IPS-15b (cell line): Measurements from ENCODE around the gene MFRP.

Source experiments
- H3K27me3 ChIP-seq: one replicate; pipeline ENCODE4 v1.6.1; 2013; ENCODE audit warnings: low read length; ENCODE audit not compliant: control insufficient read depth, insufficient read depth
- H3K36me3 ChIP-seq: one replicate; pipeline ENCODE4 v1.6.1; 2013; ENCODE audit warnings: low read length; ENCODE audit not compliant: control insufficient read depth, insufficient read depth
- H3K4me1 ChIP-seq: one replicate; pipeline ENCODE4 v1.6.1; 2013; ENCODE audit warnings: mild to moderate bottlenecking, low read length; ENCODE audit not compliant: control insufficient read depth, insufficient read depth
- H3K4me3 ChIP-seq: one replicate; pipeline ENCODE4 v1.5.1; 2013; ENCODE audit warnings: low read depth, low read length
- H3K9ac ChIP-seq: one replicate; pipeline ENCODE4 v1.6.1; 2013; ENCODE audit warnings: low read depth, mild to moderate bottlenecking, low read length
- H3K9me3 ChIP-seq: one replicate; pipeline ENCODE4 v1.6.1; 2013; ENCODE audit warnings: mild to moderate bottlenecking, low read length; ENCODE audit not compliant: control insufficient read depth, insufficient read depth

The MFRP gene

DNA sequence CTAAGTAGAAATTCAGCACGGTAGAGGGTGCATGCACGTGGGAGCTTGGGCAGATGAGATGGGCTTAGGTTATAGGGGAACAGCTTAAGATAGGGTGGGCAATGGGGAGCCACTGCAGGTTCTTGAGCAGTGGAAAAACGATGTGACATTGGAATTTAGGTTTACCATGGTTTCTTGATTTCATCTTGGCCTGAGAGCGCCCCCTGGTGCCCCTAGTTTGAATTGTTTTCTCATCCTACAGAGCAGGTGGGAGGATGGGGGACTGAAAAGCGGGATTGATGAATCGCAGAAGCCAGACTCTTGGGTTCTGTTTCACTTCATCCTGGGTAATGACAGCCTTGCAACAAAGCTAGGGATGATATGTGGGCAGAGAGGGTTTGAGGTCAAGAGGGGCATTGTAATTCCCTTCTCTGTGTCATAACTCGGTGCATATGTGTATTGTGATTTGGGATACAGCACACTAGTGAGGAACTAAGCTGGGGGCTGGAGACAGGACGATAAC lies 22.9 kb downstream of the MFRP start:
- no peaks in the 10 kb centered on the region for H3K9me3 ChIP-seq
- H3K36me3 ChIP-seq: no peaks in the 10 kb centered on the region
- no peaks in the 10 kb centered on the region for H3K27me3 ChIP-seq
- no peak overlapping the region for H3K4me3 ChIP-seq
- H3K9ac ChIP-seq: no peak overlapping the region
- peaks cover 15% of the 10 kb centered on the region for H3K4me1 ChIP-seq

DNA sequence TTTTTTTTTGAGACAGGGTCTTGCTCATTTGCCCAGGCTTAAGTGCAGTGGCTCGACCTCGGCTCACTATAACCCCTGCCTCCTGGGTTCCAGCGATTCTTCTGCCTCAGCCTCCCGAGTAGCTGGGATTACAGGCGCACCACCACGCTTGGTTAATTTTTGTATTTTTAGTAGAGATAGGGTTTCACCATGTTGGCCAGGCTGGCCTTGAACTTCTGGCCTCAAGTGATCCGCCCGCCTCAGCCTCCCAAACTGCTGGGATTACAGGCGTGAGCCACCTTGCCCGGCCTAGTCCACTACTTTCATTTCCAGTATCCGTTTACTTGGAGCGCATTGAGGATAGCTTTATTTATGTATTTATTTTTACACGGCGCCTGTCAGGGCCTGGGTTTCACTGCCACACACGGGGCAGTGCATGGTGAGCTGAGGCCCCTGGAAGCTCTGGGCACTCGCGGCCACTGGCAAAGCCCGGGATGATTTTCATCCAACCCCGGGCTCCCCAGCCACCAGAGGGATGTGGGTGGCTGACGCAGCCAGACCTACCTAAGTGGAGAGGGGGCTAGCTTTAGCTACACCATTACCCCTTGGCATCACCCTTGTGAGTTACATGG lies 23.5 kb downstream of the MFRP start:
- no peak overlapping the region for H3K4me3 ChIP-seq
- no peaks in the 10 kb centered on the region for H3K9me3 ChIP-seq
- H3K4me1 ChIP-seq: peaks cover 20% of the 10 kb centered on the region
- H3K27me3 ChIP-seq: no peaks in the 10 kb centered on the region
- H3K9ac ChIP-seq: no peak overlapping the region
- H3K36me3 ChIP-seq: no peaks in the 10 kb centered on the region

DNA sequence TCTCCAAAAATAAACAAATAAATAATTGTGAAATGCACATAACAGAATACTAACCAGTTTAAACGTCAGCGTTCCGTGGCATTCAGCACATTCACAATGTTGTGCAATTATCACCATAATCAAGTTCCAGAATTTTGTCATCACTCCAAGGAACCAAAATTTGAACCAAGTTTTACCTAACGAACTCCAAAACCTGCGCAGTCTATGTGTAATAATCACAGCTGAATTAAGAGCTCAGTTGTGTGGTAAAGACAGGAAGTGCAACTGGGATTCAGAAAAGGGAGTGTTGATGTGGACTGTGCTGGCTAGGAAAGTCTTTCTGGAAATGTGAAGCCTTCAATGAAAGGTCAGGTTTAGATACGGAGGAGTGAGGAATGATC lies 24.2 kb downstream of the MFRP start:
- Histone ChIP-seq H3K9ac (no peak overlapping the region), H3K4me3 (no peak overlapping the region), H3K9me3 (no peaks in the 10 kb centered on the region), H3K27me3 (no peaks in the 10 kb centered on the region), H3K4me1 (peaks cover 25% of the 10 kb centered on the region), H3K36me3 (no peaks in the 10 kb centered on the region)

DNA sequence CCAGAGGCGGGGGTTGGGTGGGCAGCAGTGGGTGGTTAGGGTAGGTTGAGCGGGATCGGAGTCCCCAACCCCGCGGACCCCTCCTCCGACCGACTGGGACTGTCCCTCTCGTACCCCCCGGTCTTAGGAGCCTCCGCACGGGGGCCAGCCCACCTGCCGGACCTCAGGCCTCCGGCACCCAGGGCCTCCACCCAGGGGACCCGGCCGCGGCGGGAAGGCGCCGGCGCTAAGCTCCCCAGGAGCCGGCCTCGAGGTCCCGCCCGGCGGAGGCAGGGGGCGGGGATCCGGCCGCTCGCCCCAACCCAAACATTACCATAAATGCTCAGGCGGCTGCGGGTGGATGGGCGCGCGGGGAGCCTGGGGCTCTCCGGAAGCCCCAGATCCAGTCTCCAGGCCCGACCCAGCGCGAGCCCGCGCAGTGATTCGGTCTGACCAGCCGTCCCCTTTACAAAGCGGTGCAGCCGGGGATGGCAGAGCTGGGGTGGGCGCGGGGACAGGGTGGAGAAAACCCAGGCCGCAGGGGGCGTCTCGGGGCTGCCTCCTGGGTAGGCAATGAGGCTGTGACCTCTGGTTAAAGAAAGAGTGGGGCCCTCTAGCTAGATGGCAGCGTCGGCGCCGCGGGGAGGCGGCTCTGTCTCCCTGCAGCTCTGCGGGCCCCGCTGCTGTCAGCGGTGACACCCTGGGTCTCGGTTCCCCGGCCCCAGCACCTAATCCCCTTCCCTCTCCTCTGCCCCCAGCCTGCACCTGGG lies 25.6 kb downstream of the MFRP start:
- no peaks in the 10 kb centered on the region for H3K36me3 ChIP-seq
- H3K9ac ChIP-seq: peak overlapping the region; percentile 70
- H3K9me3 ChIP-seq: no peaks in the 10 kb centered on the region
- peaks cover 4% of the 10 kb centered on the region for H3K27me3 ChIP-seq
- H3K4me3 ChIP-seq: peak overlapping the region; percentile 70
- H3K4me1 ChIP-seq: peaks cover 27% of the 10 kb centered on the region

DNA sequence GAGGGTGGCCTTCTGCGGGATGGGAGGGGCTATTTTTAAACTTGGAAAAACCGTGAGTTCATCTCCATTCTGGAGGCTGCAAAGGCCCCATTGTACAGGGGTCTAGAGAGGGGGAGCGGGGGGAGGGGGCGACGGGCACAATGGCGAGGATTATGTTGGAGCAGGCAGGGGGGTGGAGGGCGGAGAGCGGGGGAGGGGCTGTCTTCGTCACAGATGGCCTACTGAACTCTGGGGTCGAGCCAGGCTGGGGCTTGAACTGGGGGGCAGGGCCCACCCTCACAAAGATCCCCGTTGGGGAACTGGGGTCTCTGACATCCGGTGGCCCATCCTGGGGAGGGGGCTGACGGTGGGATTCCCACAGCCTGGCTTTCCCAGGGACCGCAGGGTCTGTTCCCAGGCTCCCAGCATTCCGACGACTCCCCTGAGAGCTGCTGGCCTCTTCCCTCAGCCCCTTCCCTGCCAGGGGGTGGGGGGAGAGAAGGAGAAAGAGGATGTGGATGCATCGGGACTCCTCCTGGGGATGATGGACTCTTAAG lies 26.2 kb downstream of the MFRP start:
- H3K4me3 ChIP-seq: peak overlapping the region; percentile 70
- peaks cover 11% of the 10 kb centered on the region for H3K27me3 ChIP-seq
- no peaks in the 10 kb centered on the region for H3K36me3 ChIP-seq
- H3K9ac ChIP-seq: peak overlapping the region; percentile 70
- H3K9me3 ChIP-seq: no peaks in the 10 kb centered on the region
- H3K4me1 ChIP-seq: peaks cover 27% of the 10 kb centered on the region

DNA sequence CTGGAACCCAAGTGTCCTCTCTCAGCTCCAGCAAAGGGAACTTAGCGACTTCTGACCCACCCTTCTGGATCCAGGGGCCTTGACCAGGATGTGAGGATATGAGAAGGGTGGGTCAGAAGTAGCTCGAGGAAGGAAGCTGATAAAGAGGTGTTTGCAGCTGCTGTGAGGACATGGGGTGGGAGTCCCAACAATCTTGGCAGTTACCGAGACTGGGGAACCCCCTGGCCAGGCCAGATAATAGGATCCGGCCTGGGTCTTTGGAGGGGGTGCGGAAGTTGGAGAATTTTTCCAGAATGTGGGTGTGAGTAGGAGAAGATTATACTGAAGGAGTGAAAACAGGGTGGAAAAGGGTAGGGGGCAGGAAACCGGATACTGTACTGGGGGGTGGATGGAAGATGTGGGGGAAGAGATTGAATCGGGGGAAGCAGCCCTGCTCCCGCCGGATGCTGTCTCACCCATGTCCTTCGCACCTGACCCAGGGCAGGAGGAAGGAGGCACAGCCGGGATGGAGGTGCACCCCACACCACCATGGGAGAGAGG lies 26.7 kb downstream of the MFRP start:
- Histone ChIP-seq H3K27me3 (peaks cover 11% of the 10 kb centered on the region), H3K4me3 (no peak overlapping the region), H3K36me3 (peaks cover 1% of the 10 kb centered on the region), H3K4me1 (peaks cover 27% of the 10 kb centered on the region), H3K9me3 (no peaks in the 10 kb centered on the region), H3K9ac (no peak overlapping the region)

DNA sequence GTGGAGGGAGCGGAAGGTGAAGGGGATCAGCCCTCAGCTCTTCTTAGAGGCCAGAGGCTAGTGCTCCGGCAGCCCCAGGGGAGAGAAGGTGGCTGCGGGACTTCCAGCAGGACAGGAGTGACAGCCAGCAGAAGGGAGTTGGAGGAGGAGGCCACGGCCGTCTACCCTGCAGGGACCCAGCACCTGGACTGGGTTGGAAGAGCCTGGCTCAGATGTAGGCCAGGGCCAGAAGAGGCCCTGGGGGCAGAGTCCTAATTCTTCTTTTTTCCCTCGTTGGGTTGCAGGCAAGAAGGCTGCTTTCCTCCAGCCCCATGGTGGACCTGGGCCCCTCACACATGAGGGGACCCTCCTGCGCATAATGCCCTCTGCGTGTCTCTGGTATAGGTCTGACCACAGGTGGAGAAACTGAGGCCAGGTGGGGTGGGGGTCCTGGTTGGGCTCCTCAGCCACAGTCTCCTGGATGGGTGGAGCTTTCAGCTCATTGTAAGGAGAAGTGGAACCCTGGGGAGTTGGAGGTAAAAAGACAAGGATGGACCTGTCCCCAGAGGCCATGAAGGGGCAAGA lies 27.3 kb downstream of the MFRP start:
- peak overlapping the region; percentile 20 for H3K4me3 ChIP-seq
- H3K4me1 ChIP-seq: peaks cover 29% of the 10 kb centered on the region
- H3K9me3 ChIP-seq: no peaks in the 10 kb centered on the region
- peaks cover 7% of the 10 kb centered on the region for H3K36me3 ChIP-seq
- peaks cover 11% of the 10 kb centered on the region for H3K27me3 ChIP-seq
- H3K9ac ChIP-seq: no peak overlapping the region

DNA sequence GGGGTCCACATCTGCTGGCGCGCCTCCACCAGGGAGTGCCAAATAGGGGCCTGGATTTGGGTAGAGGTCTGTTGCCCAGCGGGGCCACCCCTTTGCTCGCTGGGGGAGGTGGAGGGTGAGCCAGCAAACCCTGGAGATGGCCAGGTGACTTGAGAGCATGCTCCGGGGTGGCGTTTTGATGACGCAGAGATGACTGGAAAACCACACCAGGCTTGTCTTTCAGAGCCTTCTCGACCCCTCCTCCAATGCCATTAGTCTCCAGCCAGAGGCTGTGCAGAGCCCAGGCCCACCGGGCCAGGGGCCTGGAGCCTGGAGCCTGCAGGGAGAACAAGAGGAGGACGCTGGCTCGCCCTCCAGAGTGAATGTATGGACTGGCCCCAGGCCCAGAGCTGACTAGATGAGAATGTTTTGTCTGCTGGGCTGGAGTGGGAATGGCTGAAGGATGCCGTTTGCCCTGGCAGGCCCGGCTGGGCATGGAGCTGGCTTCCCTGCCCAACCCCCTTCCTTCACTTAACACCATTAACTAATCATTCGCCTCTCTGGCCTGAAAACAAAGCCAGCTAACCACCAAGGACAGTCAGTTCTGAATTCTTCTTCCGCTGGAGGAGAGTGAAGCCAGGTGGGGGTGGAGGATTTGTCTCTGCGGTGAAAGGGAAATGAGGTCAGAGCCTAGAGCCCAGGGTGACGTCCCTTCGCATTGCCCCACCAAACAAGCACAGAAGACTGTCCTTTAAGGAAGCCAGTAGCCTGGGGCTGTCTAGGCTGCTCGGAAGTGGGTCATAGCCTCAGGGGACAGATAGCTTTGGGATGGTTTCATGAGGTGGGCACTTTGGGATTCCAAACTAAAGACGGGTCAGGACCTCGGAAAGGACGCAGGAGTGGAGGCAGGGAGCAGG lies 28.0 kb downstream of the MFRP start:
- Histone ChIP-seq H3K4me1 (peaks cover 29% of the 10 kb centered on the region), H3K36me3 (peaks cover 12% of the 10 kb centered on the region), H3K9me3 (no peaks in the 10 kb centered on the region), H3K9ac (peak overlapping the region; percentile 37), H3K4me3 (peak overlapping the region; percentile 55), H3K27me3 (peaks cover 11% of the 10 kb centered on the region)

DNA sequence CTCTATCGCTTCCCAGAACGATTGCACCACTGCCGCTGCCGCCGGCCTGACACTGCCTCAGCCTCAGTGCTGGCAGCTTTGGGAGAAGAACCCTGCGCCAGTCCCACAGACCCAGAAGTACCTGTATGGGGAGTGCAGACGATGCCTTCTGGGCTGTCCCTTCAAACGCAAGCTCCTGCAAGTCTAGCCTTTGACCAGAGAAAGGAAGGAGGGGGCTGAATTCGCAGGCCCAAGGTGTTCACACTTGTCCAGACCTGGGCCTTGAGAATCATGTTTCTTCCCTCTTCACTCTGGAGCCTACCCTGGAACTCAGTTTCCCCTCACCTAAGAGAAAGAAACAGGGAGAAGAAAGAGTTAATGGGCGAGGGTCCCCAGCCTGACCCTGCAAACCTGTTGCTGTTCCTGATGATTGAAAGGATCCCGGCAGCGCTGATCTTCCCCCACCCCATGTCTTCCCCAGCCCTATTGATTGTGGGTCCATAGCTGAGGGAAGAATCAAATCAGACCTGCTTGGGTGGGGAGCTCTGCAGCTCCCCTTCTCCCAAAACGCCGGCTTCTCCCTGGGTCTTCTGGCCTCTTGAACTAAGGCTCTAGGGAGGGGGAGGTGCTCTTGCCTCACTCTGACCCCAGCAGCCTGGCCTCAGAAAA lies 28.8 kb downstream of the MFRP start:
- Histone ChIP-seq H3K4me3 (peak overlapping the region; percentile 55), H3K36me3 (peaks cover 13% of the 10 kb centered on the region), H3K4me1 (peaks cover 29% of the 10 kb centered on the region), H3K27me3 (peaks cover 11% of the 10 kb centered on the region), H3K9me3 (no peaks in the 10 kb centered on the region), H3K9ac (peak overlapping the region; percentile 37)

DNA sequence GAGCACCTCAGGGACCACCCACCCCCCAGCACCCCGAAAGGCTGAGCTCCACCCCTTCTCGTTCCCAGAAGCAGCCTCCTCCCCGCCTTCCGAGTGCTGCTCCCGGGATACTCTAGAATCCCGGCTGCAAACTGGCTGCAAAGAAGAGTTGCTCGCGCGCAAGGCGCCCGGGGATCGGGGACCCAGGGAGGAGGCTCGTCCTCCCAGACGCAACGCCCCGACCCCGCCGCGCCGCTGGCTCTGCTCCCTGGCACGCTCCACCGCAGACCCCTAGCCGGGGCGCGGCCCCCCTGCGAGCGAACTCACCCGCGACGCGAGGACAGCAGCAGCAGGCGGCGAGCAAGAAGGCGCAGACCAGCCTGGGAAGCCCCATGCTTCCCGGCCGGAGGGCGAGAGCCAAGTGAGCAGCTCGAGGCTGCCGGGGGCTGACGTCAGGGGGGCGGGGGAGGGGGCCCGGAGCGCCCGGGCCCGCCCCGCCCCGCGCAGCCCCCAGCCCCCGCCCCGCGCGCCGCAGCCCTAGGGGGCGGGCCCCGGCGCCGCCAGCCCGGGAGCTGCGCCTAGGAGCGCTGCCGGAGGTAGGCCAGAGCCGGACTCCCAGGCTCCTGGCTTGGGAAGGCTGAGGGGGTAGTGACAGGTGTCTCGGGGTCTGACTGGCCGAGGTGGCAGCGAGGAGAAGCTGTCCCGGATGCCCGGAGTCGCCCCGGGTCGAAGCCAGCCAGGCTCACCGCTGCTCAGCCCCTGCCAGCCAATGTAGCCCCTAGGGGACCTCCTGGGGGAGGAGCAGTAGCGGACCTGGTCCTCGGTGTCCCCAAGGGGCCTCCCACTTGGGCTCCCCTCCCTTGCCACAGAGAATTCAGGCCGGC lies 29.5 kb downstream of the MFRP start, which contains the start of gene MCAM:
Gene MCAM, minus strand, starts transcription at position 402 of the 863 bp plus-strand sequence. Its CDS starts 29 bp downstream, at position 373.
- peak within 1 kb of the TSS; percentile 60 for H3K9ac ChIP-seq
- peak within 1 kb of the TSS; percentile 80 for H3K4me3 ChIP-seq
- H3K9me3 ChIP-seq: no peaks in the 10 kb centered on the region
- H3K27me3 ChIP-seq: peaks cover 11% of the 10 kb centered on the region
- H3K36me3 ChIP-seq: peaks cover 15% of the 10 kb centered on the region
- H3K4me1 ChIP-seq: peaks cover 29% of the 10 kb centered on the region
